Activated T-helper 1 cell treated with anti-CD3 and anti-CD28 coated beads, Interleukin-12 subunit alpha, Interleukin-12 subunit beta, Interleukin-2, Interleukin-4 antibody, amounts not matched to agents 30 ng/mL and 10 ng/mL and 1 ng/mL, durations not matched to agents 14 hours and 24 hours and 36 hours (primary cell): ENCODE data around the gene CYREN. TPM values are rescaled to one million over a fixed set of nuclear protein-coding genes. Genes with fewer than 3 reads are reported as not detected.

Experiments
- DNase-seq: peaks from one replicate; pipeline ENCODE4 v3.0.0; 2021; ENCODE audit warnings: low spot score
- H3K27ac Mint-ChIP-seq: one replicate; pipeline ENCODE4 v1.8.0; 2021; ENCODE audit warnings: mild to moderate bottlenecking, mixed read lengths
- H3K27me3 Mint-ChIP-seq: one replicate; pipeline ENCODE4 v1.8.0; 2022; ENCODE audit warnings: mild to moderate bottlenecking, moderate library complexity, mixed read lengths; ENCODE audit not compliant: insufficient read depth
- H3K36me3 Mint-ChIP-seq: one replicate; pipeline ENCODE4 v1.8.0; 2021; ENCODE audit warnings: low read depth, mixed read lengths
- H3K4me1 Mint-ChIP-seq: one replicate; pipeline ENCODE4 v1.8.0; 2021; ENCODE audit warnings: low read depth, mixed read lengths
- H3K4me3 Mint-ChIP-seq: one replicate; pipeline ENCODE4 v1.8.0; 2021; ENCODE audit warnings: mild to moderate bottlenecking, moderate library complexity, mixed read lengths
- H3K9me3 Mint-ChIP-seq: one replicate; pipeline ENCODE4 v1.8.0; 2021; ENCODE audit warnings: mixed read lengths
- intact Hi-C: fragments of 100-400 bp; cut with micrococcal nuclease; formaldehyde crosslinking; loops from one replicate; pipeline ENCODE4 v1.15.1; 2024
- total RNA-seq: library from RNA; stranded (reverse); gene quantifications from 2 replicates; pipeline ENCODE4 v1.2.3, GENCODE V29; 2022

The CYREN gene
- total RNA-seq, 1 donor from 2014 or later: 58.9 TPM

- intact Hi-C loops: no loop called here
- H3K36me3 Mint-ChIP-seq: peaks cover 45% of the 10 kb centered on the region
- H3K9me3 Mint-ChIP-seq: no peaks in the 10 kb centered on the region
- H3K4me3 Mint-ChIP-seq: no peak overlapping the region
- DNase-seq: no peak
- H3K27me3 Mint-ChIP-seq: no peaks in the 10 kb centered on the region
- peaks cover 11% of the 10 kb centered on the region for H3K4me1 Mint-ChIP-seq
- no peak overlapping the region for H3K27ac Mint-ChIP-seq
Measured at GRCh38 chr7:135194494-135195095, 24.1 kb upstream of the CYREN start.

GRCh38 chr7:135193615-135194081 lies 23.1 kb upstream of the CYREN start:
- Mint-ChIP-seq H3K27me3 (no peaks in the 10 kb centered on the region), H3K4me3 (no peak overlapping the region), H3K27ac (no peak overlapping the region), H3K9me3 (no peaks in the 10 kb centered on the region), H3K4me1 (peaks cover 11% of the 10 kb centered on the region), H3K36me3 (peaks cover 45% of the 10 kb centered on the region)
- intact Hi-C loops: no loop called here
- DNase-seq: no peak

GRCh38 chr7:135192914-135193536 lies 22.5 kb upstream of the CYREN start:
- peaks cover 45% of the 10 kb centered on the region for H3K36me3 Mint-ChIP-seq
- intact Hi-C loops: no loop called here
- no peak for DNase-seq
- H3K27me3 Mint-ChIP-seq: no peaks in the 10 kb centered on the region
- H3K4me1 Mint-ChIP-seq: peaks cover 6% of the 10 kb centered on the region
- peak overlapping the region; percentile 34 for H3K27ac Mint-ChIP-seq
- H3K9me3 Mint-ChIP-seq: no peaks in the 10 kb centered on the region
- no peak overlapping the region for H3K4me3 Mint-ChIP-seq

GRCh38 chr7:135190703-135191102 lies 20.2 kb upstream of the CYREN start:
- Mint-ChIP-seq H3K9me3 (no peaks in the 10 kb centered on the region), H3K36me3 (peaks cover 44% of the 10 kb centered on the region), H3K4me3 (no peak overlapping the region), H3K27ac (no peak overlapping the region), H3K27me3 (no peaks in the 10 kb centered on the region), H3K4me1 (no peaks in the 10 kb centered on the region)
- intact Hi-C loops: no loop called here
- no peak for DNase-seq

GRCh38 chr7:135189961-135190360 lies 19.5 kb upstream of the CYREN start:
- Mint-ChIP-seq H3K4me3 (no peak overlapping the region), H3K36me3 (peaks cover 50% of the 10 kb centered on the region), H3K9me3 (no peaks in the 10 kb centered on the region), H3K4me1 (no peaks in the 10 kb centered on the region), H3K27ac (no peak overlapping the region), H3K27me3 (no peaks in the 10 kb centered on the region)
- intact Hi-C loops: no loop called here
- DNase-seq: no peak

GRCh38 chr7:135189221-135189662 lies 18.7 kb upstream of the CYREN start:
- H3K9me3 Mint-ChIP-seq: no peaks in the 10 kb centered on the region
- H3K27ac Mint-ChIP-seq: no peak overlapping the region
- no peak for DNase-seq
- peaks cover 49% of the 10 kb centered on the region for H3K36me3 Mint-ChIP-seq
- H3K4me1 Mint-ChIP-seq: no peaks in the 10 kb centered on the region
- H3K4me3 Mint-ChIP-seq: no peak overlapping the region
- intact Hi-C loops: no loop called here
- no peaks in the 10 kb centered on the region for H3K27me3 Mint-ChIP-seq

GRCh38 chr7:135188298-135188984 lies 17.9 kb upstream of the CYREN start:
- Mint-ChIP-seq H3K9me3 (peaks cover 2% of the 10 kb centered on the region), H3K27ac (no peak overlapping the region), H3K4me3 (no peak overlapping the region), H3K4me1 (no peaks in the 10 kb centered on the region), H3K27me3 (no peaks in the 10 kb centered on the region), H3K36me3 (peaks cover 52% of the 10 kb centered on the region)
- no peak for DNase-seq
- intact Hi-C loops: no loop called here

GRCh38 chr7:135186841-135187253 lies 16.3 kb upstream of the CYREN start:
- H3K4me3 Mint-ChIP-seq: no peak overlapping the region
- peaks cover 57% of the 10 kb centered on the region for H3K36me3 Mint-ChIP-seq

GRCh38 chr7:135186261-135186540 lies 15.7 kb upstream of the CYREN start:
- DNase-seq: no peak
- peaks cover 21% of the 10 kb centered on the region for H3K9me3 Mint-ChIP-seq
- H3K36me3 Mint-ChIP-seq: peaks cover 59% of the 10 kb centered on the region
- H3K27ac Mint-ChIP-seq: no peak overlapping the region
- H3K27me3 Mint-ChIP-seq: no peaks in the 10 kb centered on the region
- no peaks in the 10 kb centered on the region for H3K4me1 Mint-ChIP-seq
- intact Hi-C loops: no loop called here
- H3K4me3 Mint-ChIP-seq: no peak overlapping the region

More at GRCh38 chr7:135186841-135187253, 16.3 kb upstream of the CYREN start:
- no peak overlapping the region for H3K27ac Mint-ChIP-seq
- intact Hi-C loops: no loop called here
- H3K27me3 Mint-ChIP-seq: no peaks in the 10 kb centered on the region
- peaks cover 14% of the 10 kb centered on the region for H3K9me3 Mint-ChIP-seq
- no peaks in the 10 kb centered on the region for H3K4me1 Mint-ChIP-seq
- no peak for DNase-seq

- Mint-ChIP-seq H3K4me3 (no peak overlapping the region), H3K27me3 (no peaks in the 10 kb centered on the region), H3K27ac (no peak overlapping the region), H3K36me3 (peaks cover 57% of the 10 kb centered on the region), H3K9me3 (peaks cover 24% of the 10 kb centered on the region), H3K4me1 (no peaks in the 10 kb centered on the region)
- intact Hi-C loops: no loop called here
- no peak for DNase-seq
Measured at GRCh38 chr7:135185471-135186260, 15.2 kb upstream of the CYREN start.

- Mint-ChIP-seq H3K4me1 (no peaks in the 10 kb centered on the region), H3K36me3 (peaks cover 58% of the 10 kb centered on the region), H3K4me3 (no peak overlapping the region), H3K27me3 (no peaks in the 10 kb centered on the region), H3K27ac (no peak overlapping the region), H3K9me3 (peaks cover 31% of the 10 kb centered on the region)
- no peak for DNase-seq
- intact Hi-C loops: no loop called here
Measured at GRCh38 chr7:135184254-135184841, 13.8 kb upstream of the CYREN start.

- Mint-ChIP-seq H3K36me3 (peaks cover 57% of the 10 kb centered on the region), H3K27me3 (no peaks in the 10 kb centered on the region), H3K27ac (no peak overlapping the region), H3K4me1 (no peaks in the 10 kb centered on the region), H3K4me3 (no peak overlapping the region), H3K9me3 (peaks cover 36% of the 10 kb centered on the region)
- intact Hi-C loops: no loop called here
- no peak for DNase-seq
Measured at GRCh38 chr7:135183478-135183877, 13.0 kb upstream of the CYREN start.
